OCI-LY7 (cell line): ENCODE measurements around the gene KHSRP.

Source experiments
- CTCF ChIP-seq: fragments of 200-600 bp; sonication (generic); conservative IDR thresholded peaks from 2 replicates; pipeline ENCODE4 v1.5.1; 2014; ENCODE audit warnings: mild to moderate bottlenecking, antibody characterized with exemption, low read length, moderate library complexity, mixed read lengths
- EZH2phosphoT487 ChIP-seq: fragments of 200-600 bp; sonication (generic); IDR thresholded peaks from 2 replicates; pipeline ENCODE4 v1.6.1; 2018; ENCODE audit warnings: low read depth, borderline replicate concordance, mild to moderate bottlenecking, mixed run types, antibody characterized with exemption, low read length, moderate library complexity, mixed read lengths

DNA sequence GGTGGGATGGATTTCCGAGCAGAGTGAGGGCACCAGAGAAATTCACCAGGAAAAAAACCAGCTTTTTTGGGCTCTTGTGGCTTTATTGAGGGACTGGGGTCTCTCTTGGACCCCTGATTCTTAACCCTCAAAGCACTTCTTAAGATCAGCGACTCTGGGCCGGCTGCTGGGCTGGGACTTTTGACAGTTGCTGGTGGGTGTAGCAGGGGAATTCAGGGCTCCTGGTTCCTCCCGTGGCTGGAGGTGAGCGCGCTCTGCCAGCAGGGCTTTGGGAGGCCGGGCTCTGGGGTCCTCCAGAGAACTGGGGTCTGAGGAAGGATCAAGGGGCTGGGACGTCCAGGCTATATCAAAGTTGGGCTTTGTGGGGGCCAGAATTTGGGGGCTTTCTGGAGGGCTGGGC is 42.8 kb upstream of the KHSRP start:
- no peak for TF ChIP-seq CTCF
- no peak for TF ChIP-seq EZH2phosphoT487
